Stimulated activated CD8-positive, alpha-beta memory T cell treated with anti-CD3 and anti-CD28 coated beads, Interleukin-7, amount 100 ng/mL, for 48 hours (primary cell): ENCODE data around the gene C16orf90.
"Not testable (repeated sequence)": the region's sequence is repeated elsewhere in the genome, so short reads cannot be mapped to it uniquely, and the experiment has no call there.

Experiments used
- DNase-seq, 2 donors: peaks; one replicate each; pipeline ENCODE4 v3.0.0-alpha.2; 2020; ENCODE audit warnings: low read depth in 1 of 2; ENCODE audit errors: extremely low read depth in 1 of 2

Gene C16orf90

DNA sequence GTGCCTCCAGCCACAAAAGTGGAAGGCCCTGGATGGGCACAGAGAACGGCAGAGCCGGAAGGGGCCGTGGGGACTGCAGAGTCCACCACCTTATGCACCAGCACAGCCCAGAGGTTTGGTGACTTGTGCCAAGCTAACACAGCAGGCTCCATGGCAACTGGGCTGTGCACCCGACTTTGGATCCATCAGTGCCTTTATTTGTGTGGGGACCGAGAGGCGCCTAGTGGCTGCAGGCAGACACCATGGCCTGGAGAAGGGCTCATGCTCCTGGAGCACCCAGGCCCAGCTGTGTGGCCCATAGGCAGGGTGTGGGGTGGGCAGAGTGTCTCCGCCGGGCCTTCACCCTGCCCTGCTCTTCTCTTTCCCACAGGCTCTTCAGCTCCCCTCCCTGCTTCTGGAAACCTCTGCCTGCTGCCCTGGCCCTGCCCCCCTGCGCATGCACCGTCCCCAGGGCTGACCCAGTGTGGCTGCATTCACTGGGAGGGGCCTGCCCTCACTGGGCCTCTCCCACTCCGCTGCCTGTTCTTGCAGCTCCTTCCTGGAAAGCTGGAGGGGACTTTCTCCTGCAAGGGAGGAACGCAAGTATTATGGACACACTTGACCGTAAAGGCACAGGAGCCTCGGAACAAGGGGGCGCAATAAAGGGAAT, 10.1 kb downstream of the C16orf90 start:
- DNase-seq = no peak

DNA sequence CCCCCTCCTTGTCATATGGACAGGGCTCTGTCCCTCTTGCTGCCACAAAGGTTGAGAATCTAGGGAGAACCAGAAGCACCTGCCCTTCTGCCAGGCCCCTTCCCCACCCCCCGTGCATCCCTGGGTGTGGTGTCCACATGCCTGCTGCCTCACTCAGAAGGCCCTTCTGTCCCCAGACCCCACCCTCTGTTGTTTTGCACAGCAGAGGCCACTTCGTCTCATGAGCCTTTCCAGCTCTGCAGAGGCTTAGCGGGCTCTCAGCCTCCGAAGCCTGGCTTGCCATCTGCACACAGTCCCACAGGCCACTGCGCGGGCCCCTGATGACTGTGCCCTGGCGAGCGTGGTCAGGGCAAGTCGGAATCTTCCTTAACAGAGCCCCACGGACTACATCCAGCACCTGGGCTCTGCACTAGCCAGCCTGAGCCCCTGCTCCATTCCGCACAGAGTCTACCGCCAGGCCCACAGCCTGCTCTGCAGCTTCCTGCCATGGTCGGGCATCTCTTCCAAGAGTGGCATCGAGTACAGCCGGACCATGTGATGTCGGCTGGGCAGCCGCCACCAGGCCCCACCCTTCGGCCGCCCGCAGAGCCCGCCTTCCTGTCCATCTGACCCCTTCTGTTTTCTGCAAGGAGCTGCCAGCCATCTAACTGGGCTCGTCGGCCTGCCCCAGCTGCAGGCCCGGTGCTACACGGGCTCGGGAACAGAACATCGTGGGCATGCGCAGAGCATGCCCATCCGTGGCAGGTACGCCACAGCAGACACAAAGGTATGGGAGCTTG, 10.8 kb downstream of the C16orf90 start:
- DNase-seq = no peak

DNA sequence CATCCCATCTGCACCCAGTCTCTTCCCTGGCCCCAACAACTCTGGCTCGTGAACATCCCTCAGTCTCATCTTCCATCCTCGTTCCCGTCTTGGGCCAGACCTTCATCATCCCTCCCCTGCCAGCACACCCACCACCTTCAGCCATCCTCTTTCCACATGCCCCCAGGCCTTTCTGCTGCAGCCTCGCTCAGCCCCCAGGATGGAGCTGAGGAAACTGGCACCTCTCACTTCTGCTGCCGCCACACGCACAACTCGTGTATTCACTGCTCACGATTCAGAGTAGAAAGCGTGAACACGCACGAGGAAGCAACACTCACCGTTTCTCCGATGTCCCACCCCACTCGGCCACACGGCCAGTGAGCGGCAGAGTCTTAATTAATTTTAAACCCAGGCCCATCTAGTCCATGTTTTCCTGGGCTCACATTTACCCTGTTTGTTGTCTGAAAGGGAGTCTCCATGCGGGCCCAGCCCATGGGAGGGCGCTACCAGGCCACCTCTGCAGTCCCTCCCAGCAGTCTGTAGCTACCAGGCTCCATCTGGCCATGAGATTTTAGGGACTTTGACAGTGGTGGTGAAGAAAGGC, 12.5 kb downstream of the C16orf90 start:
- no peak for DNase-seq

DNA sequence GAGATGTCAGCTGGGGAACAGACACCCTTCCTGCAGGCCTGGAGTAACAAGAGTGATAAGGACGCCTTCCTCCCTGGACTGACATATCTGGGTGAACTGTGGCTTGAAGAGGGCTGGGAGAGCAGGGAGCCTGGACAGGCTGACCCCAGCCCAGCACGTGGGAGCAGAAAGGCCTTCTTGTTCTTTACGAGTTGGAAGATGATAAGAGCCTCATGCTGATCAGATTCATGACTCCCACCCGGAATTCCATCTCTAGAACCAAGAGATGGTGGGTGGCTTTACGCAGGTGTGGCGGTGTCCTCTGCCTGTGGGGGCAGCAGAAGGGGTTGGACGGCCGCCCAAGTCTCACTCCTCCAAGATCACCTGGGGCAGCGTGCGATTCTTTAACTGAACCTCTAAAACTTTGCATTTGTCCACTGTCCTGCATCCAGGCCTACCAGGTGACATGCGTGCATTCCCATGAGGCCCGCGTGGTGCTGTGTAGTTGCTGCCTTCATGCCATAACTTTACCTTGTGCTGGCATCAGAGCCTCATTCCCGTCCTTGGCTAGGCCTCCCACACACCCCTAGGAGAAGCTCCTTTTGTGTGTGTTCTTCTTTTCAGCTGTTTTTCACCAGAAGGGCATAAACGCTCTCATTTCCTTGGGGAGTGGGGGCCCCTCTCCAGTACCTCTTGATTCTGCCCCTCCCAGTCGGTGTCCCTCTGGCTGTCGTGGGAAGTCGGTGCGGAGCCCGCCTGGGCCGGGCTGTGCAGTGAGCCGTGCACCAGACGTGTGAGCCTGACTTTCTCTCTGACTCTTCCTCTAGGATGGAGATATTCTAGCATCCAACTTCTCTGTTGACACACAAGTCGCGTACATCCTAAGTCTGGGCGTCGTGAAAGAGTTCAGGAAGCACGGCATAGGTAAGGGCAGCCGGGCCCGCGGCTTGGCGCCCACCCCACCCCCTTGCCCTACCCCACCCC, 13.3 kb downstream of the C16orf90 start:
- DNase-seq = no peak

DNA sequence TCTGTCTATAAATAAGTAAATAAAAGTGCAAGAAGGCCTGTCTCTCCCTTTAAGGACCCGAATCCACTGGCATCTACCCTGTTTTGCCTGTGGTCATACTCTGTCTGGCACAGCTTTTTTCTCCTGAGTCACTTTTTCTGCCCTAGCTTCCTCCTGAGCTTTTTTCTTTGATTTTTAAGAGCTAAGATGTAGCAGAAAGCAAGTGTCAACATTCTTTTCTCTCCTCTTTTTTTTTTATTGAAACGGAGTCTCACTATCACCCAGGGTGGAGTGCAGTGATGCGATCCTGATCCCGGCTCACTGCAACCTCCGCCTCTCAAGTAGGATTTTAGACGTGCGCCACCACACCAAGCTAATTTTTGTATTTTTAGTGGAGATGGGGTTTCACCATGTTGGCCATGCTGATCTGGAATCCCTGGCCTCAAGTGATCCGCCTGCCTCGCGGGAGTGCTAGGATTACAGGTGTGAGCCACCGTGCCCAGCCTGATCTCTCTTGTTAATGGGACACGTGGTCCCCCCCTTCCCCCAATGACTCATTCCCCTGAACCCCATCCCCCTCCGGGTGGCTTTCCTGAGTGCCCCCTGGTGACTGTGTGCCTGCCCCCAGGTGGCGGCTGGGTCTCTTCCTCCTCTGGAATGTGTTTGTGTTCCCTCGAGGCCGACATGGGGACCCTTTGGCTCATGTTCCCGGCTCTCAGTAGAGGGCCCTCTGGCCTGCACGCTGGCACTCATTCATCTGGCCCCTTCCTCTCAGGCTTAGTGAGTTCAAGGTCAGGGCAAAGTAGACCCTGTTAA, 14.2 kb downstream of the C16orf90 start:
- no peak for DNase-seq

DNA sequence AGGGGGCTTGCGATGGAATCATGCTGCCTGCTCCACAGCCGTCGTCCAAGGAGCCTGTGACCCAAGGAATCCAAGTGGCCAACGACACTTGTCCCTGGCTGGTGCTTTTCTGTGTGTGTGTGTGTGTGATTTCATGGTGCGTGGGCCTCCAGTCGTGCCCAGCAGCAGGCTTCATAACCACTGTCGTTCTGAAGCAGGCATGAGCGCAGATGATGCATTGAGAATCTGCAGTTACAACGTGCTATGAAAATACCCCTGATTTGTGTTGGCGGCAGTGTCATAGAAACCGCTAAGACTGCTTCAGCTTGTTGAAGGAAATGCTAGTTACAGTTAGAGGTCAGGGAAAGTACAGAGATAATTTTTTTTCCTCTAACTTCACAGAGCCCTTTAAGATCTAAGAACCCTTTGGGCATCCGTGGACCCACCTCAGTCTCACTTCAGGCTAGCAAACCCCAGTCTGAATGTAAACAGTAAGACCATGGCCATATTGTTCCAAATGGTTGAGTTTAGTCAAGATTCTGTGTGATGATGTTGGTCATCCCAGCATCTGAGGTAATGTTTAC, 15.6 kb downstream of the C16orf90 start:
- DNase-seq = no peak

DNA sequence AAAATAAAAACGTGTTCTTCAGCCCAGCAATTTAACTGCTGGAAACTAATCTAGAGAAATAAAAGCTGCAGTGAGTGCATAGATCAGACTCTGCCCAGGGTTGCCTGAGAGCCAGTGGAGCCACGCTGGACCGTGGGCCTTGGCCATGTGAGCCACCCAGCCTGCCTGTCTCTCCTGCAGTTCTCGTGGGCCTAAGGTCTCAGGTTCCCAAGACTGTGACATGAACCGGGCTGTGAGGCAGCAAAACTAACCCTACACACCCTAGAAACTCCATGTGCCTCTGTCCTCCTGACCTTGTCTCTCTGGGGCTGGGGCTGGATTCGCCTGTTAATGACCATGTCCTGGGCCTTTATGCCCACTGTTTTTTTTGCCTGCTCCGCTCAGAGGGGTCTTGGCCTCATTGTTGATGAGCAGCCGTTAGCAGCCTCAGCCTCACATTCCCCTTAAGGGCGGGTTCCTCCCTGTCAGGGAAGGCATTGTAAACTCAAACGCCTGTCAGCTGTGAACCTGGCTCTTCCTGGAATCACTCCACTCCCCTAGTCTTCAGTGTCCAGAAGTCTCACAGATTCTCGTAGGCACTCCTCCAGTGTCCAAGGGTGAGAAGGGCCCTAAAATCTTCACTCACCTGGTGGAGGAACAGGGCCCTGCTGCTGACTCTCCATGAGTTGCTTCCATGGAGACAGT, 16.9 kb downstream of the C16orf90 start:
- no peak for DNase-seq

DNA sequence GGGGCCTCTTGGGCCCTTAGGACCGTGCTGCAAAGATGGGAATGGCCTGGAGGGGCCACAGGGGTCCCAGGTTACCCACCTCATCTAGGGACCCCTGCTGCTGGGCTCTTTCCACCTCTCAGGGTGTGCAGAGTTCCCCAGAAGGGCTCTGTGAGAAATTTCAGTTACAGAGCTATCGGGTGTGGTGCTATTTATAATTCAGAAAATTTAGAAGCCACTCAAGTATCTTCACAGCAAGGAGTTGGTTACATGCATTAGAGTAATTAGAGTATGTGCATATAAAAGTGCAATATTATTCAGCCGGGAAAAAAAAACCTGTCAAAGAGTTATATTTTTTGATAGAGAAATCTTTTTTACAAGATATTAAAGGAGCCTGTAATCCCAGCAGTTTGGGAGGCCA, 18.9 kb downstream of the C16orf90 start:
- no peak for DNase-seq

DNA sequence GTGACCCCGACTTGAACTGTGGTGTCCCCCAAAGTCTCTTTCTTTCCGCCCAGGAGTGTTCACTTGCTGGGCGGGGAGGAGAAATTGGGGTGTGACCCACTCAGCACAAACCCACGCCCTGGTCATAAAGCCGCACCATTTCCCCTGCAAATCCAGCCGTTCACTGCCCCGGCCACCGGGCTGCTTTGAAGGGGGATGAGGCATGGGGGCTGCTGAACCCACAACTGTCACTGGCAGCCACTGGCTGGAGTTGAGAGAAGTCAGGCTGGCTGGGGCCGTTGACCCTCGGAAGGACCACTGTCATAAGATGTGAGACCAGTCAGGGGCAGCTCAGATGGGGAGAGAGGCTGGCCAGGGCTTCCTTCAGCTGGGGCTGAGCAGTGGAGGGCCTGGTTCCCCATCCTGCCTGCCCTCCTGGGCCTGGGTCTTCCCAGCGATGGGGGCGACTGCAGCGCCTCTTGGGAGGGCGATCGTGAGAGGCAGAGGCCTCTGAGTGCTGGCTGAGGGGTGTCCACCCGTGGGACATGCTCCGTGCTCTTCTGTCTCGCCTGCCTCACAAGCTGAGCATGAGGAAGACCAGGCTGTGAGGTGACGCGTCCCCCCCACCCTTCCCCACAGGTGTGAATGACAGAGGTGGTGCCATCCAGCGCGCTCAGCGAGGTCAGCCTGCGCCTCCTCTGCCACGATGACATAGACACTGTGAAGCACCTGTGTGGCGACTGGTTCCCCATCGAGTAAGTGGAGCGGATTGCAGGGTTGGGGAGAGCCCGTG, 19.5 kb downstream of the C16orf90 start:
- no peak for DNase-seq

DNA sequence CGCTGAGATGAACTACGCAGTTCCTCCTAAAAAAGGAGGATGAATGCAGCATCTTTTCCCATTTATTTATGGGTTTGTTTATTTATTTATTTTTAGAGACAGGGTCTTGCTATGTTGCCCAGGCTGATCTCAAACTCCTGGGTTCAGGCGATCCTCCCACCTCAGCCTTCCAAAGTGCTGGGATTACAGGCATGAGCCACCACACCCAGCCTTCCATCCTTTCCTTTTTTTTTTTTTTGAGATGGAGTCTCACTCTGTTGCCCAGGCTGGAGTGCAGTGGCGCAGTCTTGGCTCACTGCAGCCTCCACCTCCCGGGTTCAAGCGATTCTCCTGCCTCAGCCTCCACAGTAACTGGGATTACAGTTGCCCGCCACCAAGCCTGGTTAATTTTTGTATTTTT, 20.4 kb downstream of the C16orf90 start:
- not testable (repeated sequence) for DNase-seq

DNA sequence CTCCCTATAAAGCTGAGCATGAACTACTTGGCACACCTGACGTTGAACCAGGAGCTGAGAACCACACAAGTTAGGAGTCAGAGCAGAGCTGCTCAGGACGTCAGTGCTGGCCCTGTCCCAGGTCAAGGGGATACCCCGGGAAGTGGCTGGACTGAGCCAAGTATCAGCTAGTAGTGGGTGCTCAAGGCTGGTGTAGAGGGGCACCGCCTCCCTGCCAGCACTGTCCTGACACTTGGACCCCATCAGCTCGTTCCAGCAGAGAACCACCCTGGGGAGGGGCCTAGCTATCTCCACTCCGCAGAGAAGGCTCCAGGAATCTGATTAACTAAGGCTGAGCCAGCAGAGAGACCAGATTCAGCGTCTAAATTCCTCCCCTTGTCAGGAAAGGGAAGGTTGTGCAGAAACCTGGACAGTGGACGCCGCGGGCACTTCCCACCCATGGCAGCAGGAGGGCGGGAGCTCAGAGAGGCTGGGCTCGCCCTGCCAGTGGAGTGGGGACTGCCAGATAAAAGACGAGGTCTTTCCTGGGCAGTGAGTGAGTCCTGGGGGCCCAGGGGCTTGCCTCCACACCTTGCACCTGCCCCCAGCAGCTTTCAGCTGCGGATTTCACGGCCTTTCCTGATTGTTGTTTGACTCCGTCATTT, 21.0 kb downstream of the C16orf90 start:
- no peak for DNase-seq

DNA sequence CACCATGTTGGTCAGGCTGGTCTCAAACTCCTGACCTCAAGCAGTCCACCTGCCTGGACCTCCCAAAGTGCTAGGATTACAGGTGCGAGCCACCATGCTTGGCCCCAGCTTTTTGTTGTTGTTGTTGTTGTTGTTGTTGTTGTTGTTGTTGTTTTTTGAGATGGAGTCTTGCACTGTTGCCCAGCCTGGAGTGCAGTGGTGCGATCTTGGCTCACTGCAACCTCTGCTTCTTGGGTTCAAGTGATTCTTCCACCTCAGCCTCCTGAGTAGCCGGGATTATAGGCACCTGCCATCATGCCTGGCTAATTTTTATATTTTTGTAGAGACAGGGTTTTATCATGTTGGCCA, 21.7 kb downstream of the C16orf90 start:
- not testable (repeated sequence) for DNase-seq

DNA sequence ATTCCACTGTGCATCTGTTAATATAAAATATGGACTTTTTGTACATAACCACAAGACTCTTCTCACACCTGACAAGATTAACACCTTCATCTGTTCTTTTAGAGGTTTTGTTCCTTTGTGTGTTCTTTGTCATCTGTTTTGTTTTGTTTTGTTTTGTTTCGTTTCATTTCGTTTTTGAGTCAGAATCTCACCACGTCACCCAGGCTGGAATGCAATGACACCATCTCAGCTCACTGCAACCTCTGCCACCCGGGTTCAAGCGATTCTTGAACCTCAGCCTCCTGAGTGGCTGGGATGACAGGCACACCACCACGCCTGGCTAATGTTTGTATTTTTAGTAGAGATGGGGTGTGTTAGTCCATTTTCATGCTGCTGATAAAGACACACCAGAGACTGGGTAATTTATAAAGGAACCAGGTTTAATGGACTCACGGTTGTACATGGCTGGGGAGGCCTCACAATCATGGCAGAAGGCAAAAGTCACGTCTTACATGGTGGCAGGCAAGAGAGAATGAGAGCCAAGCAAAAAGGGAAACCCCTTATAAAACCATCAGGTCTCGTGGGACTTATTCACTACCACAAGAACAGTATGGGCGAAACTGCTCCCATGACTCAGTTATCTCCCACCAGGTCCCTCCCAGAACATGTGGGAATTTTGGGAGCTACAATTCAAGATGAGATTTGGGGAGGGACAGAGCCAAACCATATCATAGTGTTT, 22.3 kb downstream of the C16orf90 start:
- DNase-seq = no peak

DNA sequence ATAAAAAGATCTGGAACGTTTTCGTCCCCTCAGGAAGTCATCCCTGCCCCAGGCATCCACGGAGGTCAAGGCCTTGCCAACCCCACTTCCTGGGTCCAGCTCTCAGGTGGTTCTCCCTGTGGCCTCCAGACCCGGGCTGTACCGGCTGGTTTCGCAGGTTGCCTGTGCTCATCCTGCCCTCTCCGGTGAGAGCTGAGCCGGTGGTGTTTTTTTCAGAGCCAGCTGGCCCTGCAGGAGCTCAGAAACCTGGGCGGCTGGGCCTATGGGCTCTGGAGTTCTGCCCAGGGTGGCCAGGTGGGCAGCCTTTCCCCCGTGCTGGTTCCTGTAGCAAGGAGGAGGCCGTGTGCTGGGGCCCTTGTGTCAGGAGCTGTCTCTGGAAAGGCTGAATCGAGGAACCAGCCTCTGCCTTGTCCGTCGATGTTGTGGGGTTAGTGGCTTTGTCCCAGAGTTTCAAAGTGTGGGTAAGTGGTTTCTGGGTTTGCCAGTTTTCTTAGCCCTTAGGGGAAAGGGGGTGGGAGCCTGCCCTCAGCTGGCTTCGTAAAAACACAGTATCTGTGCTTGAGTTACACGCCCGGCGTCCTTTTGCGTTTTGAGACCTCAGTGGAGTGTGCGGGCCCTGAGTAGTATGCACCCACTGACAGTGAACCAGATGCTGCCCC, 23.6 kb downstream of the C16orf90 start:
- DNase-seq = no peak

DNA sequence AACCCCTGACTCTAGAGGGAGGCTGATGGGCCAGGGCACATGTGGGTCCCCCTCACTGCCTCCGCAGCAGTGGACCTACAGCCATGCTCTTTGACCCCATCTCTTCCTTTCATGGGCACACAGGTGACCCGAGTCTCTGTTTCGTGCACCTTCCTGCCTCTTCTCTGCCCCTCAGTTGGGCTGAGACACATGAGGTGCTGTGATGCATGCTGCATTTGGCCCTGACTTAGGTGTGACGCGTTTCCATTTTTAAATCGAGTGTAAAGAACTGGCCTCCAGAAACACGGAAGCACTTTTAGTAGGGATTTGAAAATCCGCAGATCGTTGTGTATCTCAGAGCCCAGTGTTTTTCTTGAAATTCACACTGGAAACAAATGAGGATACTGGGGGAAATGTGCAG, 24.6 kb downstream of the C16orf90 start:
- DNase-seq = no peak

DNA sequence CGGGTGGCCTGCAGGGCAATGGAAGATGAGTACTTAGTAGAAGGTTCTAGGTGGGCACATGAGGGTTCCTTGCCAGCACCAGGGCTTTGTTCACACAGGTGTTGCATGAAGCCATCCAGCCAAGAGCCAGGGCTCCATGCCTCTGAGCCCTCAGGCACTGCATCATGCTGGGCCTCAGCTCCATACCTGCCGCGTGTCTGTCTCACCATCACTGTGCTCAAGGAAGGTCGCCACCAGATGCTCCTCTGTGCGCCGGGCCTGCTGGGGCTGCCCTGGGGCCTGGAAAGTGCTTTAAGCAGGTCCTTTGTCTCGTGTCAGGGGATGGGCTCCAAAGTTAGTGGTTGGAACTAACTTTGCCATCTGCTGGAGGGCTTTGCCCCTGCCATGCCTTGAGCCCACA, 25.6 kb downstream of the C16orf90 start:
- no peak for DNase-seq

DNA sequence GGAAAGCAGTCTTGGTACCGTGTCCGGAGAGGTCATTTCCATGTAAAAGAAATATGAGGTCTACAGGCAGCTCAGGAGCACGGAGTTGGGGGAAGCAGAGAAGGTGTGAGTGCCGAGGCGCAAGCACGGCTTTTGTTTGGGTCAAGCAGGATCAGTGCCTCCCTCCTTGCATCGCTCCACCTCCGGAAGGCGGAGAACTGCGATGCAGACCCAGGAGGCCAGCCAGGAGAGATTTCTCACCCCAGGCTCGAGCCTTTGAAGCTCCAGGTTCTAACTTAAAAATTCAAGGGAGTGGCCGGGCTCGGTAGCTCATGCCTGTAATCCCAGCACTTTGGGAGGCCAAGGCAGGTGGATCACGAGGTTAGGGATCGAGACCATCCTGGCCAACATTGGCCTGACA, 26.8 kb downstream of the C16orf90 start:
- no peak for DNase-seq
